Hepatocyte (in vitro differentiated cells): ENCODE measurements around the gene SMAP2. TPM values are rescaled to one million over a fixed set of nuclear protein-coding genes. Genes with fewer than 3 reads are reported as not detected.
A peak's percentile ranks its signal among the peaks of the same experiment; 100 is the strongest.

Experiments used
- DNase-seq: peaks from one replicate; pipeline ENCODE4 v3.0.0-alpha.2; 2016; ENCODE audit warnings: low spot score
- H2AFZ ChIP-seq: fragments of 200-600 bp; sonication (generic); 2 replicates; pipeline ENCODE4 v1.6.0; 2016; ENCODE audit warnings: antibody characterized with exemption, mild to moderate bottlenecking
- H3K27ac ChIP-seq: fragments of 200-600 bp; sonication (generic); 2 replicates; pipeline ENCODE4 v1.5.1; 2016; ENCODE audit warnings: mild to moderate bottlenecking
- H3K27me3 ChIP-seq: fragments of 200-600 bp; sonication (generic); 2 replicates; pipeline ENCODE4 v1.6.1; 2016
- H3K36me3 ChIP-seq: fragments of 200-600 bp; sonication (generic); replicated peaks from 2 replicates; pipeline ENCODE4 v1.5.1; 2016; ENCODE audit warnings: low read depth; ENCODE audit not compliant: insufficient read depth
- H3K4me1 ChIP-seq: fragments of 200-600 bp; sonication (generic); 2 replicates; pipeline ENCODE4 v1.5.1; 2016; ENCODE audit warnings: mild to moderate bottlenecking, moderate library complexity; ENCODE audit not compliant: insufficient read depth
- H3K4me2 ChIP-seq: fragments of 200-600 bp; sonication (generic); 2 replicates; pipeline ENCODE4 v1.6.0; 2016
- H3K4me3 ChIP-seq: fragments of 200-600 bp; sonication (generic); 2 replicates; pipeline ENCODE4 v1.5.1; 2016; ENCODE audit warnings: mild to moderate bottlenecking
- H3K79me2 ChIP-seq: fragments of 200-600 bp; sonication (generic); 2 replicates; pipeline ENCODE4 v1.6.0; 2017; ENCODE audit warnings: mild to moderate bottlenecking
- H3K9me2 ChIP-seq: fragments of 200-600 bp; sonication (generic); replicated peaks from 2 replicates; pipeline ENCODE4 v1.6.0; 2017; ENCODE audit warnings: mild to moderate bottlenecking; ENCODE audit not compliant: insufficient read depth
- H3K9me3 ChIP-seq: fragments of 200-600 bp; sonication (generic); 2 replicates; pipeline ENCODE4 v1.5.1; 2016; ENCODE audit warnings: low read depth, mild to moderate bottlenecking
- H4K20me1 ChIP-seq: fragments of 200-600 bp; sonication (generic); 2 replicates; pipeline ENCODE4 v1.6.0; 2016; ENCODE audit warnings: mild to moderate bottlenecking; ENCODE audit not compliant: insufficient read depth, poor library complexity, severe bottlenecking
- CTCF ChIP-seq: fragments of 200-600 bp; sonication (generic); IDR thresholded peaks from 2 replicates; pipeline ENCODE4 v1.5.1; 2016; ENCODE audit warnings: antibody characterized with exemption, mild to moderate bottlenecking; ENCODE audit not compliant: poor library complexity
- EZH2 ChIP-seq: fragments of 200-600 bp; sonication (generic); IDR thresholded peaks from 2 replicates; pipeline ENCODE4 v1.6.1; 2016; ENCODE audit warnings: antibody characterized with exemption, mild to moderate bottlenecking, borderline replicate concordance
- EZH2phosphoT487 ChIP-seq: fragments of 200-600 bp; sonication (generic); IDR thresholded peaks from one replicate; pipeline ENCODE4 v1.6.1; 2018; ENCODE audit warnings: antibody characterized with exemption, mild to moderate bottlenecking, low read depth, moderate library complexity; ENCODE audit not compliant: unreplicated experiment, severe bottlenecking
- WGBS: methylation state at CpG from one replicate; pipeline ENCODE4 v1.1.6; 2016; ENCODE audit warnings: low lambda C conversion rate; ENCODE audit errors: missing lambda C conversion rate; 5-methylcytosine and 5-hydroxymethylcytosine counted together
- polyA plus RNA-seq: library from polyadenylated mRNA; unstranded; fragments of >200 nt; fragmentation: Nextera tagmentation; extraction: Ambion mirVana; gene quantifications from 2 replicates; pipeline ENCODE4 v1.2.1, GENCODE V29; 2016
- total RNA-seq: library from RNA; depleted of rRNA; stranded (reverse); fragments of >200 nt; gene quantifications from 2 replicates; pipeline ENCODE4 v1.2.3, GENCODE V29; 2014

Gene SMAP2
- total and polyA plus RNA-seq, 2 experiments from 2014 or later, result 22.9 to 23.1 TPM

- Histone ChIP-seq H3K27ac (no peak overlapping the region), H3K27me3 (no peaks in the 10 kb centered on the region), H3K4me3 (no peak overlapping the region), H3K9me2 (no peaks in the 10 kb centered on the region), H3K36me3 (no peaks in the 10 kb centered on the region), H4K20me1 (no peaks in the 10 kb centered on the region), H3K79me2 (peaks cover 75% of the 10 kb centered on the region), H3K4me1 (peaks cover 30% of the 10 kb centered on the region), H3K9me3 (no peaks in the 10 kb centered on the region), H3K4me2 (no peak overlapping the region), H2AFZ (no peak overlapping the region)
- WGBS, result 87% methylated on average over 1 of the region's 1 CpG
- no peak for DNase-seq
- TF ChIP-seq CTCF (no peak), EZH2phosphoT487 (no peak), EZH2 (no peak)
These were observed 18.2 kb downstream of the SMAP2 start for GRCh38 chr1:40391688-40392145.

GRCh38 chr1:40392221-40392620, 18.7 kb downstream of the SMAP2 start:
- WGBS, result 57% methylated on average over 3 of the region's 3 CpGs
- Histone ChIP-seq H3K9me2 (no peaks in the 10 kb centered on the region), H3K4me1 (peaks cover 25% of the 10 kb centered on the region), H4K20me1 (no peaks in the 10 kb centered on the region), H3K79me2 (peaks cover 75% of the 10 kb centered on the region), H2AFZ (no peak overlapping the region), H3K27ac (peak overlapping the region; percentile 36), H3K27me3 (no peaks in the 10 kb centered on the region), H3K9me3 (no peaks in the 10 kb centered on the region), H3K4me3 (no peak overlapping the region), H3K36me3 (no peaks in the 10 kb centered on the region), H3K4me2 (no peak overlapping the region)
- DNase-seq, result no peak
- no peak for TF ChIP-seq CTCF

- 89% methylated on average over 3 of the region's 3 CpGs for WGBS
- H3K4me2 ChIP-seq, result no peak overlapping the region
- no peaks in the 10 kb centered on the region for H3K9me3 ChIP-seq
- no peak overlapping the region for H3K4me3 ChIP-seq
- H3K9me2 ChIP-seq, result no peaks in the 10 kb centered on the region
- no peak overlapping the region for H3K27ac ChIP-seq
- H3K79me2 ChIP-seq, result peaks cover 78% of the 10 kb centered on the region
- TF ChIP-seq CTCF, result no peak
- no peak for TF ChIP-seq EZH2
- no peak for TF ChIP-seq EZH2phosphoT487
- peaks cover 25% of the 10 kb centered on the region for H3K4me1 ChIP-seq
- no peaks in the 10 kb centered on the region for H3K36me3 ChIP-seq
- no peaks in the 10 kb centered on the region for H4K20me1 ChIP-seq
- no peak overlapping the region for H2AFZ ChIP-seq
- DNase-seq, result no peak
- no peaks in the 10 kb centered on the region for H3K27me3 ChIP-seq
These were observed 19.6 kb downstream of the SMAP2 start for GRCh38 chr1:40393173-40393572.
